MCF 10A (cell line): Measurements from ENCODE around the gene SCGB1C2. TPM values are rescaled to one million over a fixed set of nuclear protein-coding genes. Genes with fewer than 3 reads are reported as not detected.

Experiments used
- BruUV-seq: library from RNA; stranded (reverse); fragments of 400-500 nt; replicated peaks from 2 replicates; lab custom pipeline; 2021; lab: Mats Ljungman, UMichigan
- CTCF ChIA-PET: fragments of 300-600 bp; sonication (Branson Sonifier 250); formaldehyde crosslinking; extraction: SDS; loops from one replicate; lab custom pipeline; 2021; ENCODE audit warnings: antibody characterized with exemption, inconsistent platforms; lab: Yijun Ruan, JAX
- POLR2A ChIA-PET: fragments of 300-600, 350-650 bp; sonication (Branson Sonifier 250); formaldehyde crosslinking; extraction: SDS; loops from one replicate; lab custom pipeline; 2020; ENCODE audit warnings: antibody characterized with exemption, inconsistent platforms; lab: Yijun Ruan, JAX
- DNase-seq: peaks from one replicate; pipeline ENCODE4 v3.0.0-alpha.2; 2018; ENCODE audit not compliant: unreplicated experiment
- H3K27ac Mint-ChIP-seq: one replicate; pipeline ENCODE4 v1.8.0; 2022; ENCODE audit warnings: mild to moderate bottlenecking, low read depth, mixed read lengths; ENCODE audit not compliant: unreplicated experiment
- H3K27me3 Mint-ChIP-seq: one replicate; pipeline ENCODE4 v1.8.0; 2022; ENCODE audit warnings: mixed read lengths; ENCODE audit not compliant: insufficient read depth, unreplicated experiment
- H3K36me3 Mint-ChIP-seq: one replicate; pipeline ENCODE4 v1.8.0; 2022; ENCODE audit warnings: mild to moderate bottlenecking, moderate library complexity, mixed read lengths; ENCODE audit not compliant: insufficient read depth, unreplicated experiment
- H3K4me1 Mint-ChIP-seq: one replicate; pipeline ENCODE4 v1.8.0; 2022; ENCODE audit warnings: mixed read lengths; ENCODE audit not compliant: insufficient read depth, unreplicated experiment
- H3K4me3 Mint-ChIP-seq: one replicate; pipeline ENCODE4 v1.8.0; 2022; ENCODE audit warnings: mild to moderate bottlenecking, moderate library complexity, mixed read lengths; ENCODE audit not compliant: unreplicated experiment
- H3K9me3 Mint-ChIP-seq: one replicate; pipeline ENCODE4 v1.8.0; 2022; ENCODE audit warnings: mixed read lengths; ENCODE audit not compliant: unreplicated experiment
- intact Hi-C: fragments of 100-400 bp; cut with micrococcal nuclease; formaldehyde crosslinking; loops from 2 replicates; pipeline ENCODE4 v1.14.1; 2022
- total RNA-seq: library from RNA; stranded (reverse); gene quantifications from 2 replicates; pipeline ENCODE4 v1.2.3, GENCODE V29; 2022
- TF ChIP-seq, protein P1 (sequence below): fragments of 200-600 bp; IDR thresholded peaks from one replicate; pipeline ENCODE4 v1.8.0; 2022; ENCODE audit warnings: antibody characterized with exemption, mild to moderate bottlenecking; ENCODE audit not compliant: unreplicated experiment

The SCGB1C2 gene
- total RNA-seq, 1 experiment from 2014 or later: not detected

DNA sequence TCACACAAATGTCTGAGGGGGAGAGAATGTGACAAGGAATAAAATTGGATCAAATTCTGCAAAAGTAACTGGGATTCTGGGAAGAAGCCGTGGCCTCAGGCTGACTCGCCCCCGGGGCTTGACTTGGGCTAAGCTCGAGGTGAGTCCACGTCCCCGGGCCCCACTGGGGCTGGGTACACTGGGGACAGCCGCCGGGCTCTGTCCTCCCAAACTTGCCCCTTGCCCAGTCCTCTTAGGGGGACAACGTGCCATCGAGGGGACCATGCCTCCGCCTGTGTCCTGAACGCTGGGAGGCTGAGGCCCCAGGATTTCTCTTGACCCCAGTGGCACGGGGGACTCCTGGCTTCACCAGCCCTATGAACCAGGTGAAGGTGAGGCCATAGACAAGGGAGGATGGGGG is 23.0 kb downstream of the SCGB1C2 start:
- no peak overlapping the region for H3K27ac Mint-ChIP-seq
- intact Hi-C loops: no loop called here
- H3K27me3 Mint-ChIP-seq: peaks cover 23% of the 10 kb centered on the region
- H3K4me3 Mint-ChIP-seq: no peak overlapping the region
- TF ChIP-seq, protein P1, sequence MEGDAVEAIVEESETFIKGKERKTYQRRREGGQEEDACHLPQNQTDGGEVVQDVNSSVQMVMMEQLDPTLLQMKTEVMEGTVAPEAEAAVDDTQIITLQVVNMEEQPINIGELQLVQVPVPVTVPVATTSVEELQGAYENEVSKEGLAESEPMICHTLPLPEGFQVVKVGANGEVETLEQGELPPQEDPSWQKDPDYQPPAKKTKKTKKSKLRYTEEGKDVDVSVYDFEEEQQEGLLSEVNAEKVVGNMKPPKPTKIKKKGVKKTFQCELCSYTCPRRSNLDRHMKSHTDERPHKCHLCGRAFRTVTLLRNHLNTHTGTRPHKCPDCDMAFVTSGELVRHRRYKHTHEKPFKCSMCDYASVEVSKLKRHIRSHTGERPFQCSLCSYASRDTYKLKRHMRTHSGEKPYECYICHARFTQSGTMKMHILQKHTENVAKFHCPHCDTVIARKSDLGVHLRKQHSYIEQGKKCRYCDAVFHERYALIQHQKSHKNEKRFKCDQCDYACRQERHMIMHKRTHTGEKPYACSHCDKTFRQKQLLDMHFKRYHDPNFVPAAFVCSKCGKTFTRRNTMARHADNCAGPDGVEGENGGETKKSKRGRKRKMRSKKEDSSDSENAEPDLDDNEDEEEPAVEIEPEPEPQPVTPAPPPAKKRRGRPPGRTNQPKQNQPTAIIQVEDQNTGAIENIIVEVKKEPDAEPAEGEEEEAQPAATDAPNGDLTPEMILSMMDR: no peak
- no peaks in the 10 kb centered on the region for H3K9me3 Mint-ChIP-seq
- BruUV-seq: no TSS peak
- CTCF ChIA-PET: interaction anchor here (1.1 kb wide), 1 partner anchor 16 kb away, joined by 3 read pairs; no protein-coding TSS in a partner anchor
- POLR2A ChIA-PET: no interaction called here
- H3K36me3 Mint-ChIP-seq: no peaks in the 10 kb centered on the region
- DNase-seq: no peak
- H3K4me1 Mint-ChIP-seq: no peaks in the 10 kb centered on the region

DNA sequence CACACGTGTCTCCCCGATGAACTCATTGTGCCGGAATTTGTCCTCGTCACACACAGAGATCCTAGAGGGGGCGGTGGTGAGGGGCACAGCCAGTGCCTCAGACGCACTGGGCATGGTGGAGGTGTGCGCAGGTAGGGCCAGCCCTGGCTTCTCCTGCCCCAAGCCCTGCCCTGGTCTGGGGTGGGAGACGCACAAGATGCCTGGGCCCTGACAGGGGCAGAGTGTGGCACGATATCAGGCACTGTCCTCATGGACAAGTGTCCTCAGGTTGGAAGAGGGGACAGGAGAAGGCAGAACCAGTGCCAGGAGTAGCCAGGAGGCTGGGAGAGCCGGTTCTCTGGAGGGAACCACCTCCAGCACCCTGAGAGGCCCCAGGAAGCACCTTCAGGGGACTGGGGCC is 24.1 kb downstream of the SCGB1C2 start:
- Mint-ChIP-seq H3K9me3 (no peaks in the 10 kb centered on the region), H3K27ac (no peak overlapping the region), H3K36me3 (no peaks in the 10 kb centered on the region), H3K27me3 (peaks cover 23% of the 10 kb centered on the region), H3K4me3 (no peak overlapping the region), H3K4me1 (no peaks in the 10 kb centered on the region)
- CTCF ChIA-PET: interaction anchor here (0.6 to 0.8 kb wide), 2 partner anchors 13 to 84 kb away, joined by 3 read pairs; no protein-coding TSS in a partner anchor
- no TSS peak for BruUV-seq
- no peak for DNase-seq
- intact Hi-C loops: no loop called here
- POLR2A ChIA-PET: no interaction called here
- TF ChIP-seq, protein P1: no peak

DNA sequence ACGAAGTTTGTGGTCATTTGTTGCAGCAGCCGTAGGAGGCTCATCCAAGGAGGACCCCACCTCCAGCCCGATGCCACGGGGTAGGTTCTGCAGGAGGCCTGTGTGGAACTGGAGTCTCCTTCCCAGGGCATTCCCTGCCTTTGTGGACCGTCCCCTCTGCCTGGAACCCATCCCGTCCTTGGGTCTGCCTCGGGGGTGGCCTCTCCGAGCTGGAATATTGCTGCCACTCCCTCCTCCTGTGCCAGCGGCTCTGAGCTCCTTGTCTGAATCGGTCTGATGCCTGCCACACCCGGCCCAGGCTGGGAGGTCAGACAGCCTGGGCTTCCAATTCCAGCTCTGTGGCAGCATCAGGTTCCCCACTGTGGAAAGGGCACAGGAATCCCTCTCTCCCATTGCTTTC is 25.3 kb downstream of the SCGB1C2 start:
- intact Hi-C loops: no loop called here
- H3K4me1 Mint-ChIP-seq: no peaks in the 10 kb centered on the region

DNA sequence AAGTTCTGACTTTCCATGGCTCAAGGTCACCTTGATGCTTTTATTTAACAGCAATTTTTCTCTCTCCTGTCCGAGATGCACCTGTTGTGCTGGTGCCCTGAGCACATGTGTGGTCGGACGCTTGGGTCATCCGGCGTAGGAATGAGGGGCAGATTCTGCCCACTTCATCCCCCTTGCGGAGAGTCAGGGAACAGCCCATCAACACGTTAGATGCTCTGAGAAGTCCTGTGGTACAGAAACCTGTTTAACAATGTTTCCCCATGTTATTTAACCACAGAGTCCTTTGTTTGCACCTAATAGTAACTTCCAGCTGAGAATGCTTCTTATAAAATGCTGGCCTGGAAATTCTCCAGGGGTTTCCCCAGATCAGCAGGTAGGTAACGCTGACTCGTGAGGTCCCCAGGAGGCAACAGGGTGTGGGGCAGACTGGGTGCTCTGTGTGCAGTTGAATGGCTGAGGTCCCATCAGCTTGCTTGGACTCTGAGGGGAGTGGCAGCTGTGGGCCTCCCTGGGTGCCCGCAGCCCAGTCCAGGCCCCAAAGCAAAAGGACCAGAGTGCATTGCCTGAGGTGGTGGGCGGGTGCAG is 26.2 kb downstream of the SCGB1C2 start:
- DNase-seq: peak; percentile 38
- no TSS peak for BruUV-seq
- ChIA-PET CTCF (interaction anchor here (0.6 to 2.1 kb wide), 8 partner anchors 15 to 703 kb away, joined by 3 to 7 read pairs (median 4); no protein-coding TSS in a partner anchor), POLR2A (no interaction called here)
- H3K9me3 Mint-ChIP-seq: no peaks in the 10 kb centered on the region
- TF ChIP-seq, protein P1: peak; percentile 32
- intact Hi-C loops: no loop called here
- no peaks in the 10 kb centered on the region for H3K36me3 Mint-ChIP-seq
- no peaks in the 10 kb centered on the region for H3K4me1 Mint-ChIP-seq
- no peak overlapping the region for H3K27ac Mint-ChIP-seq
- H3K27me3 Mint-ChIP-seq: peaks cover 23% of the 10 kb centered on the region
- H3K4me3 Mint-ChIP-seq: no peak overlapping the region

More for the DNA sequence above, 25.3 kb downstream of the SCGB1C2 start:
- Mint-ChIP-seq H3K27ac (no peak overlapping the region), H3K4me3 (no peak overlapping the region), H3K36me3 (no peaks in the 10 kb centered on the region), H3K9me3 (no peaks in the 10 kb centered on the region), H3K27me3 (peaks cover 23% of the 10 kb centered on the region)
- no TSS peak for BruUV-seq
- TF ChIP-seq, protein P1: no peak
- CTCF ChIA-PET: interaction anchor here (0.5 to 1.0 kb wide), 4 partner anchors 14 to 633 kb away, joined by 3 read pairs; no protein-coding TSS in a partner anchor
- no peak for DNase-seq
- POLR2A ChIA-PET: no interaction called here
